Endothelial cell of umbilical vein (primary cell): ENCODE data around the gene IL36B. TPM values are rescaled to one million over a fixed set of nuclear protein-coding genes. Genes with fewer than 3 reads are reported as not detected.

Source experiments
- BruUV-seq: library from RNA; stranded (reverse); fragments of 400-500 nt; replicated peaks from 2 replicates; lab custom pipeline; 2021; lab: Mats Ljungman, UMichigan
- CTCF ChIA-PET: fragments of 300-600, 350-600 bp; sonication (Branson Sonifier 250); formaldehyde crosslinking; loops from one replicate; lab custom pipeline; 2021; ENCODE audit warnings: antibody characterized with exemption, inconsistent platforms; lab: Charles Lee
- POLR2A ChIA-PET: fragments of 300-600, 350-600 bp; sonication (Branson Sonifier 250); formaldehyde crosslinking; loops from one replicate; lab custom pipeline; 2021; ENCODE audit warnings: antibody characterized with exemption, inconsistent platforms; lab: Charles Lee
- DNase-seq: peaks from one replicate; pipeline ENCODE4 v3.0.0-alpha.2; 2011; ENCODE audit warnings: low read depth, low spot score
- FAIRE-seq: peaks from 2 replicates; lab custom pipeline; 2011; peaks lifted over from hg19 to GRCh38; lab: Jason Lieb, UNC
- H2AFZ ChIP-seq: 2 replicates; pipeline ENCODE4 v1.6.0; 2012; ENCODE audit warnings: low read depth, low read length, control low read depth, inconsistent platforms
- H3K27ac ChIP-seq: 2 replicates; pipeline ENCODE4 v1.5.1; 2011; ENCODE audit warnings: low read depth, mild to moderate bottlenecking, control low read depth, low read length, moderate library complexity; ENCODE audit not compliant: insufficient read depth
- H3K27me3 ChIP-seq, 2 experiments: 2 replicates each; pipeline versions ENCODE4 v1.6.0 to v1.6.1; 2011; ENCODE audit warnings: low read length in 2 of 2, mixed read lengths in 1 of 2; ENCODE audit not compliant: control insufficient read depth in 2 of 2, insufficient read depth in 2 of 2
- H3K36me3 ChIP-seq, 2 experiments: 2 replicates in 1 of 2; 3 replicates in 1 of 2; pipeline ENCODE4 v1.5.1; 2011; ENCODE audit warnings: low read length in 2 of 2, mild to moderate bottlenecking in 1 of 2, moderate library complexity in 1 of 2; ENCODE audit not compliant: control insufficient read depth in 2 of 2, insufficient read depth in 2 of 2; ENCODE audit errors: extremely low read depth in 1 of 2
- H3K4me1 ChIP-seq: 3 replicates; pipeline ENCODE4 v1.5.1; 2011; ENCODE audit warnings: mild to moderate bottlenecking, low read length; ENCODE audit not compliant: control insufficient read depth, insufficient read depth; ENCODE audit errors: extremely low read depth
- H3K4me2 ChIP-seq: 2 replicates; pipeline ENCODE4 v1.6.1; 2011; ENCODE audit warnings: low read length, control low read depth, mixed read lengths; ENCODE audit not compliant: insufficient read depth
- H3K4me3 ChIP-seq, 3 experiments: fragments of 200-600 bp in 1 of 3; sonication (generic), shearing (Covaris generic) in 1 of 3; replicated peaks in 1 of 3; 2 replicates each; pipeline ENCODE4 v1.5.1; 2011 to 2016; ENCODE audit warnings: control low read depth in 3 of 3, low read length in 3 of 3, mild to moderate bottlenecking in 2 of 3, inconsistent platforms in 1 of 3, low read depth in 1 of 3, moderate library complexity in 1 of 3; ENCODE audit not compliant: insufficient read depth in 1 of 3
- H3K79me2 ChIP-seq: 2 replicates; pipeline ENCODE4 v1.6.0; 2012; ENCODE audit warnings: low read length, inconsistent platforms; ENCODE audit not compliant: control insufficient read depth, insufficient read depth
- H3K9ac ChIP-seq: replicated peaks from 2 replicates; pipeline ENCODE3; 2011; ENCODE audit warnings: low read length, control low read depth; ENCODE audit not compliant: insufficient read depth; ENCODE audit errors: extremely low read depth
- H3K9me1 ChIP-seq: replicated peaks from 3 replicates; pipeline ENCODE4 v1.6.0; 2011; ENCODE audit warnings: mild to moderate bottlenecking, low read length; ENCODE audit not compliant: control insufficient read depth, insufficient read depth; ENCODE audit errors: extremely low read depth
- H3K9me3 ChIP-seq: replicated peaks from 2 replicates; pipeline ENCODE4 v1.5.1; 2012; ENCODE audit warnings: low read length, inconsistent platforms; ENCODE audit not compliant: control insufficient read depth, insufficient read depth
- H4K20me1 ChIP-seq: replicated peaks from 2 replicates; pipeline ENCODE3; 2011; ENCODE audit warnings: mild to moderate bottlenecking, low read length; ENCODE audit not compliant: control insufficient read depth, insufficient read depth; ENCODE audit errors: extremely low read depth
- CTCF ChIP-seq, 2 donors: IDR thresholded peaks; 1 replicate in 1 of 2; 2 replicates in 1 of 2; pipeline ENCODE4 v1.5.1; 2011; ENCODE audit warnings: low read length in 2 of 2, mild to moderate bottlenecking in 2 of 2, moderate library complexity in 2 of 2, control low read depth in 1 of 2, inconsistent platforms in 1 of 2, low read depth in 1 of 2; ENCODE audit not compliant: insufficient read depth in 1 of 2; ENCODE audit errors: extremely low read depth in 1 of 2
- EZH2 ChIP-seq: IDR thresholded peaks from 2 replicates; pipeline ENCODE4 v1.6.1; 2012; ENCODE audit warnings: borderline replicate concordance, low read depth, mild to moderate bottlenecking, moderate library complexity, low read length, inconsistent platforms; ENCODE audit not compliant: severe bottlenecking
- FOS ChIP-seq: IDR thresholded peaks from 2 replicates; pipeline ENCODE4 v1.6.1; 2011; ENCODE audit warnings: mild to moderate bottlenecking, low read length, moderate library complexity, borderline replicate concordance; ENCODE audit not compliant: insufficient read depth
- GATA2 ChIP-seq: IDR thresholded peaks from 2 replicates; pipeline ENCODE4 v1.7.0; 2011; ENCODE audit warnings: low read depth, mild to moderate bottlenecking, moderate library complexity, mixed read lengths, low read length; ENCODE audit not compliant: insufficient read length, insufficient read depth
- JUN ChIP-seq: IDR thresholded peaks from 2 replicates; pipeline ENCODE4 v1.6.1; 2011; ENCODE audit warnings: borderline replicate concordance, low read depth; ENCODE audit not compliant: insufficient read length, insufficient read depth
- MYC ChIP-seq: IDR thresholded peaks from one replicate; pipeline ENCODE4 v1.6.1; 2011; ENCODE audit warnings: mild to moderate bottlenecking, low read depth, low read length
- POLR2A ChIP-seq: IDR thresholded peaks from 2 replicates; pipeline ENCODE4 v1.6.1; 2012; ENCODE audit warnings: low read depth, mild to moderate bottlenecking, control low read depth, low read length
- POLR2AphosphoS5 ChIP-seq: IDR thresholded peaks from 2 replicates; pipeline ENCODE4 v1.6.1; 2012; ENCODE audit warnings: low read depth, mild to moderate bottlenecking, control low read depth, low read length, moderate library complexity; ENCODE audit not compliant: insufficient read depth
- dilution Hi-C: fragments of 300-500 bp; cut with MboI; formaldehyde crosslinking; loops from one replicate; pipeline ENCODE4 v1.15.0; 2019; ENCODE audit warnings: low sequenced_read_pairs; ENCODE audit not compliant: extremely low pct_ligation_motif_present
- intact Hi-C: fragments of 100-400 bp; cut with micrococcal nuclease; formaldehyde crosslinking; loops from one replicate; pipeline ENCODE4 v1.10.0; 2022
- polyA plus RNA-seq, 4 experiments: library from polyadenylated mRNA; depleted of rRNA in 3 of 4; stranded (reverse) in 3 of 4; unstranded in 1 of 4; fragments of >200 nt; gene quantifications; 2 replicates each; pipeline versions ENCODE4 v1.2.1 to v1.2.3, GENCODE V29; 2011 to 2012; ENCODE audit warnings: missing spikeins in 1 of 4
- total RNA-seq: library from RNA; stranded (reverse); gene quantifications from 2 replicates; pipeline ENCODE4 v1.2.3, GENCODE V29; 2021
- TF ChIP-seq, protein P1 (sequence below): IDR thresholded peaks from 2 replicates; pipeline ENCODE4 v1.6.1; 2011; ENCODE audit not compliant: insufficient read depth, insufficient read length

Gene IL36B
- total and polyA plus RNA-seq, 2 donors (not counting 3 experiments of a cell fraction or from before 2014, with no cell fraction given), result not detected

- H3K36me3 ChIP-seq, result no peaks in the 10 kb centered on the region
- H3K27me3 ChIP-seq, result peaks cover 3 to 7% of the 10 kb centered on the region in 2 experiments
- dilution Hi-C loops, result no loop called here
- no peaks in the 10 kb centered on the region for H3K9me3 ChIP-seq
- intact Hi-C loops, result no loop called here
- TF ChIP-seq POLR2A (no peak), CTCF (IDR thresholded peaks at IDR 0.05; ENCODE audit: extremely low read depth in 1 of 2, insufficient read depth in 1 of 2, low read depth in 1 of 2, low read length in 2 of 2) (no peak), FOS (no peak), POLR2AphosphoS5 (no peak), MYC (no peak), EZH2 (no peak), GATA2 (no peak), JUN (no peak)
- TF ChIP-seq, protein P1, sequence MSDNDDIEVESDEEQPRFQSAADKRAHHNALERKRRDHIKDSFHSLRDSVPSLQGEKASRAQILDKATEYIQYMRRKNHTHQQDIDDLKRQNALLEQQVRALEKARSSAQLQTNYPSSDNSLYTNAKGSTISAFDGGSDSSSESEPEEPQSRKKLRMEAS, result no peak
- CTCF ChIA-PET, result interaction anchor here (1.3 to 1.4 kb wide), 2 partner anchors 9 to 17 kb away, joined by 3 read pairs; no protein-coding TSS in a partner anchor
- DNase-seq, result no peak
- FAIRE-seq, result no peak
- H3K4me1 ChIP-seq, result no peaks in the 10 kb centered on the region
- H3K4me3 ChIP-seq, result no peak overlapping the region
- no peak overlapping the region for H3K9ac ChIP-seq
- no peaks in the 10 kb centered on the region for H3K79me2 ChIP-seq
- POLR2A ChIA-PET, result no interaction called here
- no peaks in the 10 kb centered on the region for H3K9me1 ChIP-seq
- H2AFZ ChIP-seq, result no peak overlapping the region
- no peak overlapping the region for H3K4me2 ChIP-seq
- no peak overlapping the region for H3K27ac ChIP-seq
- no TSS peak for BruUV-seq
- no peaks in the 10 kb centered on the region for H4K20me1 ChIP-seq
These were observed 24.4 kb upstream of the IL36B start for GRCh38 chr2:113076954-113077669.
